Ascending aorta (tissue), 2 donors: ENCODE data around the gene E2F6. TPM values are rescaled to one million over a fixed set of nuclear protein-coding genes. Genes with fewer than 3 reads are reported as not detected.

Experiments used
- DNase-seq, 2 donors: peaks; one replicate each; pipeline ENCODE4 v3.0.0-alpha.2; 2019; ENCODE audit warnings: low spot score in 2 of 2
- H3K27ac ChIP-seq, 2 donors: fragments of 200-600 bp; sonication (generic); one replicate each; pipeline ENCODE4 v1.5.1; 2016 to 2017; ENCODE audit warnings: mild to moderate bottlenecking in 1 of 2
- H3K27me3 ChIP-seq: fragments of 200-600 bp; sonication (generic); one replicate; pipeline ENCODE4 v1.5.1; 2017
- H3K36me3 ChIP-seq, 2 donors: fragments of 200-600 bp; sonication (generic); one replicate each; pipeline ENCODE4 v1.5.1; 2016
- H3K4me1 ChIP-seq, 2 donors: fragments of 200-600 bp; sonication (generic); one replicate each; pipeline ENCODE4 v1.5.1; 2016 to 2017; ENCODE audit warnings: mild to moderate bottlenecking in 1 of 2
- H3K4me3 ChIP-seq, 2 donors: fragments of 200-600 bp; sonication (generic); one replicate each; pipeline ENCODE4 v1.5.1; 2016 to 2017; ENCODE audit warnings: mild to moderate bottlenecking in 1 of 2
- H3K9me3 ChIP-seq, 2 donors: fragments of 200-600 bp; sonication (generic); one replicate each; pipeline ENCODE4 v1.5.1; 2016
- CTCF ChIP-seq, 3 experiments: fragments of 200-600 bp in 2 of 3; fragments of 450-650 bp in 1 of 3; sonication (generic) in 2 of 3; IDR thresholded peaks; one replicate each; pipeline ENCODE4 v1.5.1; 2016 to 2019; ENCODE audit warnings: antibody characterized with exemption in 3 of 3, mild to moderate bottlenecking in 1 of 3, moderate library complexity in 1 of 3
- intact Hi-C: fragments of 100-400 bp; cut with DNase I; formaldehyde crosslinking; loops from one replicate; pipeline ENCODE4 v1.15.1; 2023
- total RNA-seq: library from RNA; depleted of rRNA; stranded (reverse); fragments of >200 nt; gene quantifications from one replicate; pipeline ENCODE4 v1.1.0, GENCODE V29; 2016

E2F6 gene
- total RNA-seq, 1 donor from 2014 or later = 1.9 TPM

DNA sequence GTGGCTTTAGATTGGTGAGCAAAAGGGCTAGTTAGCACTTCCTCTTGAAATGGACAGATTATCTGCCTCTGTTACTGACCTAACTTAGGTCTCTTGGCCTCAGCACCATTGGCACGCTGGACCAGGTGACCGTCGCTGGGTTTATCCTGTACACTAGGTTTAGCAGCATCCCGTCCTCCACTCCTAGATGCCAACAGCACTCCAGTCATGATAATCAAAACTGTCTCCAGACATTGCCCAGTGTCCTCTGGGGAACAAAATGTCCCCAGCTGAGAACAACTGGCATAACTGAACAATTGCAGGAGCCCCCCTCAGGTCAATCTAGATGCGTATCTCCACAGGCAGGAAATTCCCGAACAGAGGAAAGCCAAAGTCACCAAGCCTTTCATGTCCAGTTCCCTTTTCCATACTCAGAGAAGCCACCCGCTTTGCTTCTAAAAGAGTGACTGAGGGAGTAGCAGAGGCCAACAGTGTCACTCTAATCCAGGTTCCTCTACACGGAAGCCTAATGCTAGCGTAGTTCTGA is 27.3 kb downstream of the E2F6 start:
- no peak overlapping the region for H3K27ac ChIP-seq
- TF ChIP-seq CTCF (IDR thresholded peaks at IDR 0.05) = no peak
- H3K4me3 ChIP-seq = no peak overlapping the region
- no peaks in the 10 kb centered on the region for H3K4me1 ChIP-seq
- no peaks in the 10 kb centered on the region for H3K27me3 ChIP-seq
- peaks cover 5 to 14% of the 10 kb centered on the region in 2 donors for H3K36me3 ChIP-seq
- H3K9me3 ChIP-seq = no peaks in the 10 kb centered on the region
- intact Hi-C loops = no loop called here
- DNase-seq = no peak

DNA sequence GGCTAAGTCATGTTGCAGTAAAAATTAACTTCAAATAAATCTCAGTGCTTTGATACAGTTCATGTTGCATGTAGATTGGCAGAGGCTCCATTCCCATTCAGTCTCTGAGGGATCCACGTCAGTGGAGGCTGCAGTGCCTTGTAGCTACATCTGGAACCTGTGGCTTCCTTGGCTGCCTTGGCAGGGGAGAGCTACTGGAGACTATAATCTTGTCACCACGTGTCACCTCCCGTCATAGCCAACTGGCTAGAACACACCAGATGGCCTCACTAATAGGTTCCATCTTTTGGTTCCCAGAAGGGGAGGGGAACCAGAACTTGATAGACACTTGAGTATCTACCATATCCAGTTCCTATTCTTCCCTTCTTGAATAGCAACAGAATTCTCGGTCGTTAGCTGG is 28.4 kb downstream of the E2F6 start:
- H3K4me1 ChIP-seq = no peaks in the 10 kb centered on the region
- no peaks in the 10 kb centered on the region for H3K9me3 ChIP-seq
- no peaks in the 10 kb centered on the region for H3K27me3 ChIP-seq
- H3K36me3 ChIP-seq = peaks cover 5 to 14% of the 10 kb centered on the region in 2 donors
- H3K4me3 ChIP-seq = no peak overlapping the region
- TF ChIP-seq CTCF (IDR thresholded peaks at IDR 0.05) = no peak
- no peak overlapping the region for H3K27ac ChIP-seq
- DNase-seq = no peak
- intact Hi-C loops = no loop called here

DNA sequence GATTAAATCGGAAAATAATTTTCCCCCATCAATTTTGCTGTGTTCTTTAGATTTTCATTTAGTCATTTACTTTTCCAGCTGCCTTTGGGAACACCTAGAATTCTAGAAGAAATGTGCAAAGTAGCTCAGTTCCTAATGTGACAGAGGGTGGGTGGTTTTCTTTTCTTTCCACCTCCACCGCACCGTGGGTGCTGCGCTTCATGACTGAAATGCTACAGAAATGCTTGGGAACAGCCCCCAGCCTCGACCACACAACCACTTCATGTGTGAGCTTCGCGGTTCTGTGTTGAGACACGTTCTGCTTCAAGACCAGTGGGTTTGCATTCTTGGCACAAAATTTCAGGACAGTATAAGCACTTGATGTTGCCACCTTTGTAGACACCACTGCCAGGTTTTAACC is 30.9 kb downstream of the E2F6 start:
- Histone ChIP-seq H3K4me1 (no peaks in the 10 kb centered on the region), H3K36me3 (no peaks in the 10 kb centered on the region), H3K4me3 (no peak overlapping the region), H3K27ac (no peak overlapping the region), H3K27me3 (no peaks in the 10 kb centered on the region), H3K9me3 (no peaks in the 10 kb centered on the region)
- DNase-seq = no peak
- intact Hi-C loops = no loop called here
- no peak for TF ChIP-seq CTCF (IDR thresholded peaks at IDR 0.05)

DNA sequence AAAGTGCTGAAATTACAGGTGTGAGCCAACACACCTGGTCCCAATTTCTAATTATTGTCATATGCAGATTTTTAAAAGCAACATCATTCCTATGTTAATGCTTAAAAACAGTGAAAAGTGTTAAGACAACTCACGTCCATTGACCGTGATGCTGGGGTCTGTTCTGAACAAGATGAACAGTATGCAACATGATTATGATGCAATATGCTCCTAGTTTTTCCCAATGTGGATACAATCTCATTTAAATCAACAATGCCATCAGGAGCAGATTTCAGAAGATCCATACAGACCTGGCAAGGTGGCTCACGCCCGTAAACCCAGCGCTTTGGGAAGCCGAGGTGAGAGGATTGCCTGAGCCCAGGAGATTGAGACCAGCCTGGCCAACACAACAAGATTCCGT is 31.5 kb downstream of the E2F6 start:
- DNase-seq = no peak
- Histone ChIP-seq H3K27me3 (no peaks in the 10 kb centered on the region), H3K4me1 (no peaks in the 10 kb centered on the region), H3K36me3 (no peaks in the 10 kb centered on the region), H3K27ac (no peak overlapping the region), H3K9me3 (no peaks in the 10 kb centered on the region), H3K4me3 (no peak overlapping the region)
- TF ChIP-seq CTCF (IDR thresholded peaks at IDR 0.05) = no peak
- intact Hi-C loops = no loop called here

DNA sequence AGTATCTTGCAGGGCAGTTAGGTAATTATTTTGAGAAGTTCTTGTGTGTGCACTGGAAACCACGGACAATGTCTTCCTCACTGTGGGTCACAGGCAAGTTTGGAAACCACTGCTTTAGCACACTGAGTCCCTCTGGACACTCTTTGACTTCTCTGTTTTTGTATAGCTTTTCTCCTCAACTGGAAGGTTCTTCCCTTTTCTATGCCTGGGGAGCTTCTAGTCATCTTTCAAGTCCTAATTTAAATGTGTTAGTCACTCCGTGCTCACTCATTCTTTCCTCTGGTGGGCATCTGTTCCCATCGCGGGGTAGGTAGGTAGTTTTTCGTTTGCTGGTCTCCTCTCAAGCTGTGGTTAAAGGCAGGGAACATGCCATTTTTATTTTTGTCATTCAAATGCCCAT is 32.1 kb downstream of the E2F6 start:
- H3K27ac ChIP-seq = no peak overlapping the region
- intact Hi-C loops = no loop called here
- no peak for DNase-seq
- TF ChIP-seq CTCF (IDR thresholded peaks at IDR 0.05) = no peak
- no peaks in the 10 kb centered on the region for H3K4me1 ChIP-seq
- H3K27me3 ChIP-seq = no peaks in the 10 kb centered on the region
- no peaks in the 10 kb centered on the region for H3K9me3 ChIP-seq
- no peak overlapping the region for H3K4me3 ChIP-seq
- no peaks in the 10 kb centered on the region for H3K36me3 ChIP-seq

GRCh38 chr2:11430729-11431128 is 35.2 kb downstream of the E2F6 start:
- Histone ChIP-seq H3K27ac (no peak overlapping the region), H3K4me1 (no peaks in the 10 kb centered on the region), H3K36me3 (no peaks in the 10 kb centered on the region), H3K4me3 (no peak overlapping the region), H3K9me3 (no peaks in the 10 kb centered on the region), H3K27me3 (no peaks in the 10 kb centered on the region)
- DNase-seq = no peak
- intact Hi-C loops = no loop called here
- no peak for TF ChIP-seq CTCF (IDR thresholded peaks at IDR 0.05)
